ENCODE measurements around the gene C4B.
"Not testable (repeated sequence)": the region's sequence is repeated elsewhere in the genome, so short reads cannot be mapped to it uniquely, and the experiment has no call there.

The C4B gene

GRCh38 chr6:32037598-32038524 lies 23.3 kb downstream of the C4B start, which contains the start of gene CYP21A2:
CYP21A2 (plus strand) TSS chr6:32038415; CDS start chr6:32038423, 8 bp downstream.
- DNase-seq = not testable (repeated sequence)

- not testable (repeated sequence) for DNase-seq
Observed at GRCh38 chr6:32038878-32039277, 24.3 kb downstream of the C4B start.

DNA sequence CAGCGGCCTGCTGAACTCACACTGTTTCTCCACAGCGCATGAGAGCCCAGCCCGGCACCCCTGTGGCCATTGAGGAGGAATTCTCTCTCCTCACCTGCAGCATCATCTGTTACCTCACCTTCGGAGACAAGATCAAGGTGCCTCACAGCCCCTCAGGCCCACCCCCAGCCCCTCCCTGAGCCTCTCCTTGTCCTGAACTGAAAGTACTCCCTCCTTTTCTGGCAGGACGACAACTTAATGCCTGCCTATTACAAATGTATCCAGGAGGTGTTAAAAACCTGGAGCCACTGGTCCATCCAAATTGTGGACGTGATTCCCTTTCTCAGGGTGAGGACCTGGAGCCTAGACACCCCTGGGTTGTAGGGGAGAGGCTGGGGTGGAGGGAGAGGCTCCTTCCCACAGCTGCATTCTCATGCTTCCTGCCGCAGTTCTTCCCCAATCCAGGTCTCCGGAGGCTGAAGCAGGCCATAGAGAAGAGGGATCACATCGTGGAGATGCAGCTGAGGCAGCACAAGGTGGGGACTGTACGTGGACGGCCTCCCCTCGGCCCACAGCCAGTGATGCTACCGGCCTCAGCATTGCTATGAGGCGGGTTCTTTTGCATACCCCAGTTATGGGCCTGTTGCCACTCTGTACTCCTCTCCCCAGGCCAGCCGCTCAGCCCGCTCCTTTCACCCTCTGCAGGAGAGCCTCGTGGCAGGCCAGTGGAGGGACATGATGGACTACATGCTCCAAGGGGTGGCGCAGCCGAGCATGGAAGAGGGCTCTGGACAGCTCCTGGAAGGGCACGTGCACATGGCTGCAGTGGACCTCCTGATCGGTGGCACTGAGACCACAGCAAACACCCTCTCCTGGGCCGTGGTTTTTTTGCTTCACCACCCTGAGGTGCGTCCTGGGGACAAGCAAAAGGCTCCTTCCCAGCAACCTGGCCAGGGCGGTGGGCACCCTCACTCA lies 25.0 kb downstream of the C4B start:
- DNase-seq = not testable (repeated sequence)

DNA sequence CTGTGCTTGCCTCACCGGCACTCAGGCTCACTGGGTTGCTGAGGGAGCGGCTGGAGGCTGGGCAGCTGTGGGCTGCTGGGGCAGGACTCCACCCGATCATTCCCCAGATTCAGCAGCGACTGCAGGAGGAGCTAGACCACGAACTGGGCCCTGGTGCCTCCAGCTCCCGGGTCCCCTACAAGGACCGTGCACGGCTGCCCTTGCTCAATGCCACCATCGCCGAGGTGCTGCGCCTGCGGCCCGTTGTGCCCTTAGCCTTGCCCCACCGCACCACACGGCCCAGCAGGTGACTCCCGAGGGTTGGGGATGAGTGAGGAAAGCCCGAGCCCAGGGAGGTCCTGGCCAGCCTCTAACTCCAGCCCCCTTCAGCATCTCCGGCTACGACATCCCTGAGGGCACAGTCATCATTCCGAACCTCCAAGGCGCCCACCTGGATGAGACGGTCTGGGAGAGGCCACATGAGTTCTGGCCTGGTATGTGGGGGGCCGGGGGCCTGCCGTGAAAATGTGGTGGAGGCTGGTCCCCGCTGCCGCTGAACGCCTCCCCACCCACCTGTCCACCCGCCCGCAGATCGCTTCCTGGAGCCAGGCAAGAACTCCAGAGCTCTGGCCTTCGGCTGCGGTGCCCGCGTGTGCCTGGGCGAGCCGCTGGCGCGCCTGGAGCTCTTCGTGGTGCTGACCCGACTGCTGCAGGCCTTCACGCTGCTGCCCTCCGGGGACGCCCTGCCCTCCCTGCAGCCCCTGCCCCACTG lies 25.9 kb downstream of the C4B start:
- not testable (repeated sequence) for DNase-seq

GRCh38 chr6:32041050-32041321 lies 26.4 kb downstream of the C4B start:
- DNase-seq = not testable (repeated sequence)

DNA sequence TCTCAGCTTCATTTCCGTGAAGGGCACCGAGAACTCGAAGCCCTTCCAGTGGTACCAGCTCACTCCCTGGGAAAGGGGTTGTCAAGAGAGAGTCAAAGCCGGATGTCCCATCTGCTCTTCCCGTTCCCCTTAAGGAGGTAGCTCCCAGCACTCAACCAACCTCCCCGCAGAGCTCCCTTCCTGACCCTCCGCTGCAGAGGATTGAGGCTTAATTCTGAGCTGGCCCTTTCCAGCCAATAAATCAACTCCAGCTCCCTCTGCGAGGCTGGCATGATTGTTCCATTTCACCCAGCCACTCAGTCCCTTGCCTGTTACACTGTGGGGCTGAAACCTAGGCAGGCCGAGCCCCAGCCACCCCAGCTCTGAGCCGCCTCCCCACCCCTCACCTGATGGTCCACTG lies 26.8 kb downstream of the C4B start:
- DNase-seq = not testable (repeated sequence)

DNA sequence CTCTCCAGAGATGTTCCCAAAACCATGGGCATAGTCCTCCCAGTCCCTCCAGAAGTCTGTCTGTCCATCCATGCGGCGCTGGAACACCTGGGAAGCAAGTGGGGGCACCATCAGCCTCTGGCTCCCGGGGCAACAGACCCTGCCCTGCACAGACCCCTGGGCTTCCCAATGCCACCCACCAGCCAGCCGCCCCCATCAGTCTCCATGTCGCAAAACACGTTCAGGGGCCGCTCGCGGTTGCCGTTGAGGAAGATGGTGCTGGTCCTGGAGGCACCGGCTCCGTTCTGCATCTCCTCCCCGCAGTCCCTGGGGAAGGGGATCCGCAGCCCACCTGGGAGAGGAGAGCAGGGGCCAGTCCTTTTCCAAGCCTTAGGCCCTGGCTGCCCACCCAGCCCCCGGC lies 27.7 kb downstream of the C4B start:
- DNase-seq = not testable (repeated sequence)

DNA sequence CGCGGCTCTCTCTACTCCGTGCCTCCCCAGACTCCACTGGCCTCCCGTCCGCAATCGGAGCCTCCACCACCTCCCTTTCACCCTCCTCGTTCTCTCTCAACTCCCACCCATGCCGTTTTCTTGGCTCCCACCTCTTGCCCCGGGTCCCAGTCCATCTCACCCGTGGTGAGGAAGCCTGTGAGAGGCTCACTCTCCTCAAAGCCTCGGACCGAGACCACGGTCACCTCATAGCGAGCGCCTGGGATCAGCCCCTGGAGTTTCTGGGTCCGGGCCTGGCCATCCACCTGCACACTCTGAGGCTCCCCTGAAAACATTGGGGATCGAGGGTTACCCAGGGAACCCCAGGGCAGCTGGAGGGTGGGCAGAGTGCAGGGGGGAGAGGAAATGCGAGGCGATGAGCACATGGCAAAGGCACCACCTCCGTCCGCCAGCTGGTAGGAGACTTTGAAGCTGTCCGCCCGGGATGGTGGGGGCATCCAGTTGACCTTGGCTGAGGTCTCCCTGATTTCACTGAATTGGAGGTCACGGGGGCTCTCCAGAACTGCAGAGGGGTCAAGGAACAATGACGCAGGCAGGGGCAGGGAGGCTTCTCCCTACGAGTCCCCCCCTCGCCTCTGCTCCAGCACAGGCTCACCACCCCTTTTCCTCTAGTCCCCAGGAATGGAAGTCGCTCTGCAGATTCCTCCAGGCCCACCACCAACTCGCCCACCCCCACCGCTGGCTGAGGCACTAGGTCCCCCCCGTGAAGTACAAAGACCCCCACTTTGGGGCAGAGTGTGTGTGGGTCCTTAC lies 29.2 kb downstream of the C4B start:
- not testable (repeated sequence) for DNase-seq

DNA sequence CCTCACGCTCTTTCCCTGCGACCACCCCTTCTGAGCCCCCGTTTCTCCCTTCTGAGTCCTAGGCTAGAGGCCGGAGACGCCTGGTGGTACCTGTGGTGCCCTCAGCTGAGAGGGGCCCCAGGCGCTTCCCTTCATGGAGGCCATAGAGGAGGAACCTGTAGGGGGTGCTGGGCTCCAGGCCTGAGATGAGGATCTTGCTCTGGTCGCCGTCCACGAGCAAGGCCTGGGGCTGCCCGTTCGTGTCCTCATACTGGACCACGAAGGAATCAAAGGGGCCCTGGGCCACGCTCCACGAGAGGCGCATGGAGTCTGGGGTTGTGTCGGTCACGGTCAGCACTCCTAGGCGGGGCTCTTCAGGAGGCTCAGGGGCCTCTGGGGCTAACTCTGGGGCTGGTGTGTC lies 30.3 kb downstream of the C4B start:
- DNase-seq = not testable (repeated sequence)

DNA sequence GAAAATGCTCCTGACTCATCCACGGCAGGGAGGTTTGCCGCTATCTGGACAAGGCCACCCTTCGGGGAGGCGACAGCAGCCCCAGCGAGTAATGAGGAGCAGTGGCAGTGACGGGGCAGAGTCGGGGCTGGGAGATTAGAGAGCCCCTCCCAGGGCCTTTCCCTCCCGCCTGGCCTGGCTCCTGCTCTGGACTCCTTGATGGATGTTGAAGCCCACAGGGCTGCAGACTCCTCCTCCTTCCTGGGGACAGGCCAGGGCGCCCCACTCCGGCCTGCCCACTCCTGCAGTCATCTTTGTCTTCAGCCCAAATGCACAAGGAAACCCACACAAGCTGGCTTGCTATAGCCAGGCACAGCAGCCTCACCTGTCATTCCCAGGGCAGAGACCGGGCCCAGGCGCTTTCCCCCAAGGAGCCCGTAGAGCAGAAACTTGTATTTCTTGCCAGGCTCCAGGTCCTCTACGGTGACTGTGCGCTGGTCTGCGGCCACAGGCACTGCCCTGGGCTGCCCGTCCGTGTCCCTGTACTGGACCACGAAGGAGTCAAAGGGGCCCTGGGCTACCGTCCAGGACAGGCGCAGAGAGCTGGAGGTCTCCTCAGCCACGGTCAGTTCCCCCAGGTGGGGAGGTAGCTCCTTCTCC lies 31.3 kb downstream of the C4B start:
- DNase-seq = no peak

- no peak for DNase-seq
Observed at GRCh38 chr6:32046450-32047083, 32.0 kb downstream of the C4B start.

- DNase-seq = no peak
Observed at GRCh38 chr6:32047084-32047478, 32.5 kb downstream of the C4B start.

- no peak for DNase-seq
Observed at GRCh38 chr6:32047539-32047854, 32.9 kb downstream of the C4B start.

GRCh38 chr6:32047855-32048766 lies 33.5 kb downstream of the C4B start:
- DNase-seq = peak; percentile 26 to 62 (median 47)

GRCh38 chr6:32049149-32049548 lies 34.6 kb downstream of the C4B start:
- DNase-seq = not testable (repeated sequence)

- not testable (repeated sequence) for DNase-seq
Observed at GRCh38 chr6:32049736-32050135, 35.1 kb downstream of the C4B start.

DNA sequence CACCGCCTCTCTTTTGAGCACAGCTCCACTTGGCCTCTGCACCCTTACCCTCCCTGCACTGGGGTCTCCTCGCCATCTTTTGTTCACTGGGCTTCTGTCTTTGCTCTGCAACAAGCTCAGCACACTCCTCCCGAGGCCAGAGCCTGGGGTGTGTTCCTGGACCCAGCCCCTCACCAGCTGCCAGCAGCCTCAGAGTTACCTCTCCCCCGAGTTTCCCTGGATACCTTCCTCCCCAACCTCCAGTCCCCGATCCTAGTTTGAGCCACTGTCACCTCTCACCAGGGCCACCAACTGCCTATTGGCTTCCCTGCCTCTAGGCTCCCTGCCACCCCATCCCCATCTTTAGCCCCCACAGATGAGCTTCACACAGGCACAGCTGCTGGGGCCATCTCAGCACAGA lies 36.0 kb downstream of the C4B start:
- no peak for DNase-seq

DNA sequence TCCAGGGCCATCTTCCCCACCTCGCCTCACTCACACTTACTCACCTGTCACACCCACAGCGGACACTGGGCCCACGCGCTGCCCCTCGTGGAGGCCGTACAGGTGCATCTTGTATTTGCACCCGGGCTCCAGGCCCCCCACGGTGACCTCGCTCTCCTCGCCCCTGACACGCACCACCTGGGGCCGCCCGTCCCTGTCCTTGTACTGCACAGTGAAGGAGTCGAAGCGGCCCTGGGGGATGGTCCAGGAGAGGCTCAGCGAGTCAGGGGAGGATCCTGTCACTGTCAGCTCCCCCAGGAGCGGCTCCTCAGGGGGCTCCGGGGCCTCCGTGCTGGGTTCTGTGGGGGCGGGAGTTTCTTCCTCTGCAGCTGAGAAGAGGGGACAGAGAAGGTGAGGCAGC lies 38.0 kb downstream of the C4B start:
- not testable (repeated sequence) for DNase-seq

DNA sequence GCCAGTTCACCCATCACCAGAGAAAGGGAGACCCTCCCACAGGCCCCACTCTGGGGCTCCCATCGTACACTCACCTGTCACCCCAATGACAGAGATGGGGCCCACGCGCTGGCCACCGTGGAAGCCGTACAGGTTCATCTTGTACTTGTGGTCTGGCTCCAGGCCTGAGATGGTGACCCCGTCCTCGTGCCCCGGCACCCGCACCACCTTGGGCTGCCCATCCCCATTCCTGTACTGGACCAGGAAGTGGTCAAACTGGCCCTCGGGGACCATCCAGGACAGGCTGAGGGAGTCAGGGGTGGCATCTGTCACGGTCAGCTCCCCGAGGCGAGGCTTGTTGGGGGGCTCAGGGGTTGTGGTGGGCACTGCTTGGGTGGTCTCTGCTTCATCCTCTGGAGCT lies 38.7 kb downstream of the C4B start:
- not testable (repeated sequence) for DNase-seq

DNA sequence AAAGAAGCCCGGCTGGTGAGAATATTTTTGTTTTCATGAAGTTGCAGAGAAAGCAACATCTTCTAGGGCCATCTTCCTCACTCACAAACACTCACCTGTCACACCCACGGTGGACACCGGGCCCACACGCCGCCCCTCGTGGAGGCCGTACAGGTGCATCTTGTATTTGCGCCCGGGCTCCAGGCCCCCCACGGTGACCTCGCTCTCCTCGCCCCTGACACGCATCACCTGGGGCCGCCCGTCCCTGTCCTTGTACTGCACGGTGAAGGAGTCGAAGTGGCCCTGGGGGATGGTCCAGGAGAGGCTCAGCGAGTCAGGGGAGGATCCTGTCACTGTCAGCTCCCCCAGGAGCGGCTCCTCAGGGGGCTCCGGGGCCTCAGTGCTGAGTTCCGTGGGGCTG lies 41.2 kb downstream of the C4B start:
- not testable (repeated sequence) for DNase-seq

Data from T-helper 2 cell (primary cell).